GM18508 (cell line): ENCODE measurements around the gene PDE3B.
"Not testable (repeated sequence)": the region's sequence is repeated elsewhere in the genome, so short reads cannot be mapped to it uniquely, and the experiment has no call there.

Experiments used
- ATAC-seq: cut with Tn5 transposase; IDR thresholded peaks from one replicate; pipeline ENCODE4 v1.9.1; 2021; ENCODE audit warnings: moderate number of reproducible peaks; ENCODE audit not compliant: insufficient read depth, unreplicated experiment

Gene PDE3B

DNA sequence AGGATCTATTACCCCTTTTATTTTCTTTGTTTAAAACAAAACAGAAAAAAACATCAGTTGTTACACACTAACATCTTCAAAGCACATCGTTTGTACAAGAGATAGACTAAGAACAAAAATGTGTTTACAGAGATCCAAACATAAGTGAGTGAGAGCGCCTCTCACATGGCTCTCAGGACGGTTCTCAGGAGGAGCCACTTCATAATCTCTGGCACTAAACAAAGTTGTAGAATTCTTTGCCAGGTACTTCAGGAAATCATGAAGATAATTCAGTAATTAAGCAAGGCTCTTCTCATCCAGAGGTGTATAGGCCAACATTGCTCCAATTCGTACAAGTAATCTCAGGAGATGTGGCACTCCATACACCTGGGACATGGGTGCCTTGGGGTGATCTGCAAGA is 29.8 kb downstream of the PDE3B start:
- ATAC-seq, result no peak

DNA sequence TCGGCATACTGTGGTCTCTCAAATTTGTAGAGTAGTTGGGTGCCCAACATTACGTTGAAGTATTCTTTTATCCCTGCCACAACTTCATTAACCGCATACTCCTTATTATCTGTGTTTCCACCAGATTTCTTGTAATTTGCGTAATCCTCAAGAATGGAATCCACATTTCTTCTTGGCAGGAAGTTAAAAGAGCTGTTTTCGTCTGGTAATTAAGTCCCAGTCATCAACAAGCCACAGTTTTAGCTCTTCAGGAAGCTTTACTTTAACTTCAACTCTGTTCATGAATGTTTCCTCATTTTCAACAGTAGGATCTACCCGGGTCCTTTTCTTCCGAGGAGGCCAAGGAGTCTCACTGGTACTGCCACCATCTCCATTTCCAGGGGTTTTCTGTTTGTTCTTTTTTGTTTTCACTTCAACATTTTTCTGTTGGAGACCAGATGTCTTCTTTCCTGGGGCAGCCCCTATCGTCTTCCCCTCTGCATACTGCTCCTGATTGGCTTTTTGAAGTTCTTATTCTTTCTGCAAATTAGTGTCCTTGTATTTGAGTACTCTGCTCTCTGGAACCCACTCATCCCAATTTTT is 30.3 kb downstream of the PDE3B start:
- no peak for ATAC-seq

DNA sequence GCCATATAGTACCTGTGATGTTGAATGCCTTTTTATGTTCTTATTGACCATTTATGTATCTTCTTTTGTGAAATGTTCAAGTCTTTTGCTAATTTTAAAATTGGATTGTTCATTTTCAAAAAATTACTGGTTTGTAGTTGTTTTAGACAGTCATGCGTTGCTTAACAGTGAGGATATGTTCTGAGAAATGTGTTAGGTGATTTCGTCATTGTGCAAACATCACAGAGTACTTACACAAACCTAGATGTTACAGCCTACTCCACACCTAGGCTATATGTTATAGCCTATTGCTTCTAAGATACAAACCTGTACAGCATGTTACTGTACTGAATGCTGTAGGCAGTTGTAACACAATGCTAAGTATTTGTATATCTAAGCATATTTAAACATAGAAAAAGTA is 32.5 kb downstream of the PDE3B start:
- ATAC-seq, result no peak

DNA sequence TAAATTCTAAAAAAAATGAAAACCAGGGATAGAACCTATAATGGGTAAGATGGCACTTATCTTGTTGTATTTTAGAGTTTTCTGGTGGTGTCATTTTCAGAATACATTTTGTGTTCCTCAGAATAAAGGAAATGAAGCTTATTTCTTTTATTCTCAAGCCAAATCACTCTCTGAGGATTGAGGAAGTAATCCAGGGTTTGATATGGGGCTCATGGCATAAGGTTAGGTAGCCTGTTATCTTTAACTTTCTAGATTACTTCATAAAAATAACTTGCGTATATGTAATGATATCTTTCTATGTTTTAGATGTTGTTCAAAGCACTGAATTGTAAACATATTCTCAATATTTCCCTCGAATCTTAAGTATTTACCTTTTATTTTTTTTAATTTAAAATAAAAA is 33.5 kb downstream of the PDE3B start:
- ATAC-seq, result no peak

DNA sequence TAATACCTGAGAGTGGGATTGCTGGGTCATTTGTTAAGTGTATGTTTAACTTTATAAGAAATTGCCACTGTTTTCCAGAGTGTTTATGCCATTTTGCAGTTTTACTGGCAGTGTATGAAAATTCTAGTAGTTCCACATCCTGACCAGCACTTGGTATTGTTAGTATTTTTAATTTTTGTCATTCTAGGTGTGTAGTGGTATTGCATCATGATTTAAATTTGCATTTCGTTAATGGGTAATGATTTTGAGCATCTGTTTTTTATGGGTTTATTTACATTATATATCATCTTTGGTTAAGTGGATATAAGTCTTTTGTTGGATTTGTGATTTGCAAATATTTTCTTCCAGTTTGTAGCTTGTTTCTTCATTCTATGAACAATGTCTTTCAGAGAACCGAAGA is 34.7 kb downstream of the PDE3B start:
- no peak for ATAC-seq

DNA sequence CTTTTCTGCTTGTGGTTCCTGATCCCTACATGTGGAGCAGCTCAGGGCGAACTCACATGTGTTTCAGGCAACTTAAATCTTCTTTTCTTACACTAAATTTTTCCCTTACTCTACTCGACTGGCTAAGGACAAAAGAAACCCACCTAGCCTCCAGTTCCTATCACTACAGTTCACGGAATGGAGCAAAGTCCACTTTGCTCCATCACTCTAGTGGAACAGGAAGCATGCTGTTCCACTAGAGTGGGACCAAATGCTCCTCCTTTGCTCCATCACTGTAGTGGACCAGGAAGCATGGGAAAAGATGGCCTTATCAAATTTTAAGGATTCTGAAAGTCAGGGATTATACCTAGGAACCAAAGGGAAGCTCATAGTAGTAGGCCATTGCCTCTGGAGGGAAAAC is 36.1 kb downstream of the PDE3B start:
- no peak for ATAC-seq

DNA sequence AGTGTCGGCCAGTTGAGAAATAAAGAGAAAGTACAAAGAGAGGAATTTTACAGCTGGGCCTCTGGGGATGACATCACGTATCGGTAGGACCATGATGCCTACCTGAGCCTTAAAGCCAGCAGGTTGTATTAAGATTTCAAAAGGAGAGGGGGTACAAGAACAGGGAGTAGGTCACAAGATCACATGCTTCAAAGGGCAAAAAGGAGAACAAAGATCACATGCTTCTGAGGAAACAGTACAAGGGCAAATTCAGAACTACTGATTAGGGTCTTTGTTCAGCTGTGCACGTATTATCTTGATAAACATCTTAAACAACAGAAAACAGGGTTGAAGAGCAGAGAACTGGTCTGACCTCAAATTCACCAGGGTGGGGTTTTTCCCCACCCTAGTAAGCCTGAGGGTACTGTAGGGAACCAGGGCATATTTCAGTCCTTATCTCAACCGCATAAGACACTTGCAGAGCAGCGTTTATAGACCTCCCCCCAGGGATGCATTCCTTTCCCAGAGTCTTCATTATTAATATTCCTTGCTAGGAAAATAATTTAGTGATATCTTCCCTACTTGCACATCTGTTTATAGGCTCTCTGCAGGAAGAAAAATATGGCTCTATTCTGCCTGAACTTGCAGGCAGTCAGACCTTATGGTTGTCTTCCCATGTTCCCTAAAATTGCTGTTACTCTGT is 40.8 kb downstream of the PDE3B start:
- ATAC-seq, result not testable (repeated sequence)

DNA sequence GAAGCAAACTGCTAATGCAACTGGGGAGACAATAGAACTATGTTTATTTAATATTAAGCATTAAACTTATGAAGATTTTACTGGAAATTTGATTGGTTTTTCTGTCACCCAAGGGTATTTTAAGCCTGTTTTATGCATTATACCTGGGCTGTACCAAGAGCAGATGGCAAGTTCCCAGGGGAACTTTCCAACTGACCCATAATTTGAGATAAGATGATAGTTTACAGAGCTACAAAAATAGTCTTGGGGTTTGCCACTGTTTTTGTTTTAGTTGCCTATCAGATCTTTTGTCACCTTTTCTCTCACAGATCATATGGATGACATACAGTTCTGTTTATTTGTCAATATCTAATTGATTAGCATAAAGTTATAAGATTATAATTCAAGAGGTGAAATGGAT is 43.9 kb downstream of the PDE3B start:
- no peak for ATAC-seq

DNA sequence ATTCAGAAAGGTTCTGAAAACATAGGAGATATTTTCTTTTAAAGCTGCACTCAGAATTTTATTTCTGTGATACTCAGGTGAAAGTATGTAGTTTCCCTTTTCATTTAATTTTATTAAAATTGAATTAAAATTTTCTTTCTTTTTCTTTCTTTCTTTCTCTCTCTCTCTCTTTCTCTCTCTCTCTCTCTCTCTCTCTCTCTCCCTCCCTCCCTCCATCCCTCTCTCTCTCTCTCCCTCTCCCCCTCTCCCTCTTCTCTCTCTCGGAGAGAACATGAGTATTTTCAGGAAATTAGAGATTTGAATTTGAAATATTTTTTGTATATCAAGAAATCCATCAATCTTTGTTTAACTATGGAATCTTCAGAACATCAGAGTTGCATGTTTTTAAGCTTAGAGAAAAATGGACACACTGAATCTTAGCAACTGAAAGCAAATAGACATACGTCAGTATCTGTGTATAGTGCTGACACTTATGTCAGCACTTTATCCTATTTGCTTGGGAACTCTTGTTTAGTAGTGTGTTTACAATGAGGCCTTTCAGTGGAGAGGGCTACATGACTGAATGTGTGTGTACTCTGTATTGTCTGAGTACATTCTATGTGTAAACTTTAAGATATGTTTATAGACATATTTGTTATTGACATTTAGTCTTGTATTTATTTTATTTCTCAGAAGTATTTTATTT is 44.5 kb downstream of the PDE3B start:
- ATAC-seq, result no peak

DNA sequence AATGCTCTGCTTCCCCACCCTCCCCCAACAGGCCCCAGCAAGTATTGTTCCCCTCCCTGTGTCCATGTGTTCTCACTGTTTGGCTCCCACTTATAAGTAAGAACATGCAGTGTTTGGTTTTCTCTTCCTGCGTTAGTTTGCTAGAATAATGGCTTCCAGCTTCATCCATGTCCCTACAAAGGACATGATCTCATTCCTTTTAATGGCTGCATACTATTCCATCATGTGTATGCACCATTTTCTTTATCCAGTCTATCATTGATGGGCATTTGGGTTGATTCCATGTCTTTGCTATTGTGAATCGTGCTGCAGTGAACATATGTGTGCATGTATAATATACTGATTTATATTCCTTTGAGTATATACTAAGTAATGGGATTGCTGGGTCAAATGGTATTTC is 52.1 kb downstream of the PDE3B start:
- ATAC-seq, result not testable (repeated sequence)

DNA sequence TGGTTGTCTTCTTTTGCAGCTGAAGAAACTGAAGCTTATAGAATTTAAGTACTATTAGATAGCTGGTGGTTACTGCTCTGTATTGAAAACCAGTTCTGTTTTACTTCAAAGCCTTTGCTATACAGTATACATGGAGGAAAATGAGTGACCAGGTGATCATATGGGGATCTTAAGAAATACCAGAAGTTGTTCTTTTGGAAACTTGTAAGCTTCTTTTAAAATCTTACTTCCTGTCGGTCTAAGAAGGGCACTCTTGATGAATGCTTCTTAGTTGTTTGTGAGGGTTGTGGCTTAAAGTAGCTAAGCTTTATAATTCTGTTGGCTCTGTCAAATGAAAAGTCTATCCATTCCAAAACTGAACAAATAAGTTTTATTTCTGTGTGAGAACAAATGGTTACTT is 55.2 kb downstream of the PDE3B start:
- no peak for ATAC-seq

DNA sequence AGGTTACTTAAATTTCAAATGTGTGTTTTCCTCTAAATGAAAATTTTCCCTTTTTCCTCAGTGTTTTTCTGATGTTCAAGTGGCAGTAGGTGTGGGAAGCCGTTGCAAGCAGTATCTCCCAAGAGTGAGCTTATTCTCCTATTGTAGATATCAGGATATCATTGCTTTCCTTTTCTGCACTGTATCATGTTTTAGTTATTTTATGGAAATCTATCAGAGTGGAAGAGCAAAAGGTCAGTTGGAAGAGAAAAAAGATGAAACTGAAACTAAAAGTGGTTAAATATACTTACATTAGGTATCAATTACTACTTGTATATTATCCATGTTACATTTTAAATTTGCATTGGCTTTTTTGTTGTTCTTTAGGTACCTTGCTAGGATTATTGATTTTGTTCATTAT is 57.0 kb downstream of the PDE3B start:
- no peak for ATAC-seq

DNA sequence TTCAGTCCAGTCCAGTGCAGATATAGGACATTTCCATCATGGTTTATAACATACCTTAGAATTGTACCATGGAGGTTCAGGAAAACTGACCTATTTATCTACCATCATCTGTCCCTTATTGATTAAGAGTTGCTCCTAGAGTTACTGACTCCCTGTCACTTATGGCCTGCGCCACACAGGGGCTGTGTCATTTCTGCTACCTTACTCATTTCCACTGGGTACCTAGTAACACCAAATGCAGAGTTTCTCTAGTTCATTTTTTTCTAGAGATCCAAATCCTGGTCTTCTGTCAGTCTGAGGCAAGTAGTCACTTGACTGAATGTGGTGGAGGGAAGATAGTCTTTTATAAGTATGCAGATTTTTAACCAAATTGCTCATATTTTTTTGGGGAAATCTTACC is 59.2 kb downstream of the PDE3B start:
- no peak for ATAC-seq

DNA sequence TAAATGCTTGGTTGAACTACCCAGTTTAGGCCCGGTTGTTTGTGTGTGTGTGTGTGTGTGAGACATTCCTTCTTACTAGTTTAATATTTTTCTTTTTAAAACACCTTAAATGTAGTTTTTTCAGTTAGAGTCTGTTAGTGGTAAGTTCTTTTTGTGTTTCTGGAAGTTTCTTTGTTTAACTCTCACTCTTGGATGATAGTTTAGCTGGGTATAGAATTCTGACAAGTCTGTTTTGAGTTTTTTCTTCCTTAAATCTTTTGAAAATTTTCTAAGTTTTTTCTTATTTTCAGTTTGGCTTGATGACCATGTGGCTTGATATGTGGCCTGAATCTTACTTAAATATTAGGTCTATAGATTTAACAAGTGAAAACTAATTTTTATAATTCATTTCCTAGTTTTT is 60.1 kb downstream of the PDE3B start:
- ATAC-seq, result no peak

DNA sequence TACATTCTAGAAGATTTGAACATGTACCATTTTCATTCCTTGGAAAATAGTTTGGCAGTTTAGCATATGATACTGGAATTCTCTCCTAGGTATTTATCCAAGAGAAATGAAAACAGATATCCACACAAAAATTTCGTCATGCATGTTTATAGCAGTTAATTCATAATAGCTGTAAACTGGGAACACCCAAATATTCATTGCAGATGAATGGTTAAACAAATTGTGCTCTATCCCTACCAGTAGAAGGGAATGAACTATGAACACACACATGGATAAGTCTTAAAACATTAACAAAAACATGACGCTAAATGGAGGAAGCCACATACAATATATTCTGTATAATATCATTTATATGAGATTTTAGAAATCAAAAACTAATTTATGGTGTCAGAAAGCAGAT is 61.5 kb downstream of the PDE3B start:
- ATAC-seq, result no peak

DNA sequence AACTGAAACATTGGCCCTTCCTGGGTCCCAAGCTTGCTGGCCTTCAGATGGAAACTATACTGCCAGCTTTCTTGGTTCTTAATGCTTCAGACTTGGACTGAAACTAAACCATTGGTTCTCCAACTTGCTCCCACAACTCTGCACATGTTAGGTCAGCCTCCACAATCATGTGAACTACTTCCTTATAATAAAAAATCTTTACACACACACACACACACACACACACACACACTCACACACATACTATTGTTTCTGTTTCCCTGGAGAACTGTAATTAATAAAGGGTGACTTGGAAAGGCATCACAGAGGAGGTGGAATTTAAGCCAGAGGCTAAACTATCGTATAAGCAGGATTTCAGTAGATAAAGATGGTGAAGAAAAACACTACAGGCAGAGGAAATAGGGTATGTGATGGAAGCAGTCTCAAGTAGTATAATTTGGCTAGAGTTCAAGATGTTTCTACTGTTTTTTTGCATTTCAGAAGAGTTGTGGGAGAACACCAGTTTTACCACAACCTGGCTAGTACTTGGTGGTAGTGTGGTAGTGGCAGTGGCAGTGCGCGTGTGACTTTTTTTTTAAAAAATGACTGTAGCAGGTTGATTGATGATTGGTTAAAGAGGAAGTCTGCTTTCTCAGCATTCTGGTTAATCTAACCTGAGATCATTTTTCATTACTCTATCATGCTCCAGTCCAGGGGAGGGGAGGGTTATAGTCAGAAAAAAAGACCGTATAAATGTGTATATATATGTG is 70.1 kb downstream of the PDE3B start:
- ATAC-seq, result no peak

DNA sequence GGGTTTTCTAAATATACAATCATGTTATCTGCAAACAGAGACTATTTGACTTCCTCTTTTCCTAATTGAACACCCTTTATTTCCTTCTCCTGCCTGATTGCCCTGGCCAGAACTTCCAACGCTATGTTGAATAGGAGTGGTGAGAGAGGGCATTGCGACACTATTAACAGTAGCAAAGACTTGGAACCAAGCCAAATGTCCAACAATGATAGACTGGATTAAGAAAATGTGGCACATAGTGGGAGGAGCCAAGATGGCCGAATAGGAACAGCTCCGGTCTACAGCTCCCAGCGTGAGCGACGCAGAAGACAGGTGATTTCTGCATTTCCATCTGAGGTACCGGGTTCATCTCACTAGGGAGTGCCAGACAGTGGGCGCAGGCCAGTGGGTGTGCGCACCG is 72.1 kb downstream of the PDE3B start:
- not testable (repeated sequence) for ATAC-seq

DNA sequence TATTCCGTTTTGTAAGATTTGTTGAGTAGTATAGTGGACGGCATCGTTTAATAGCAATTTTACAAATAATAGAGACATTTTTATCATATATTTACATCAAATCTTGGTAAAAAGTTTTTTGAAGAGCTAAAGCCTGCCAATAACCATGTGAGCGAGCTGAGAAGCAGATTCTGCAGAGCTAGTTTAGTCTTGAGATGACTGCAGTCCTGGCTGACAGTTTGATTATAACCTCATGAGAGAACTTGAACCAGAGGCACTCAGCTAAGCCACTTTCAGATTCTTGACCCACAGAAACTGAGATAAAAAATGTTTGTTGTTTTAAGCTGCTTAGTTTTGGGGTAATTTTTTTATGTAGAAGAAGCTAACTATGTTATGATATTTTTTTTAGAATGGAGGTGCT is 78.9 kb downstream of the PDE3B start:
- no peak for ATAC-seq

DNA sequence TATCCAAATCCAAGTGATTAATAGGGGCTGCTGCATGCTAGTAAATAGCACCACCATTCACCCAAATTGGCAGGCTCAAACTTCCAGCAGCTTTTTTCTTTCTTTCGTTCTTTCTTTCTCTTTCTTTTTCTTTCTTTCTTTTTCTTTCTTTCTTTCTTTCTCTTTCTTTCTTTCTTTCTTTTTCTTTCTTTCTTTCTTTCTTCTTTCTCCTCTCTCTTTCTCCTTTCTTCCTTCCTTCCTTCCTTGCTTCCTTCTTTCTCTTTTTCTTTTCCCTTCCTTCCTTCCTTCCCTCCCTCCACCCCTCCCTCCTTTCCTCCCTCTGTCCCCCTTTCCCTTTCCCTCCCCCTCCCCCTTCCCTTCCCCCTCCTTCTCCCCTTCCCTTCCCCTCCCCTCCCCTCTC is 81.5 kb downstream of the PDE3B start:
- ATAC-seq, result no peak

DNA sequence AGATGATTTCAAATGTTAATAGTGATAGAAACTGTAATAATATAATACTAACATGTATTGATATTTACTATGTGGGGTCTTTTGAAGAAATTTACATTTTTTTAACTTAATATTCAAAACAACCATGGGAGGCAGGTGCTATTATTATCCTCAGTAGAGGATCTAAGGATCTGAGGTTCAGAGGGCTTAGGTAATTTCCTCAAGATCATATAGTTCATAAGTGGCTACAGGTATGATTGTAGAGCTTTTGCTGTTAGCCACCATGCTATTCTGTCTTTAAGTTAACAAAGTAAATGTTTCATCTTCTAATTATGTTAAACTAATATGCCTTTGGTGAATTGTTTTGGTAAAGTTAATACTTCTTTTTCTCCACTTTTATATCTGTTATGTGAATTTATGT is 83.6 kb downstream of the PDE3B start:
- no peak for ATAC-seq

DNA sequence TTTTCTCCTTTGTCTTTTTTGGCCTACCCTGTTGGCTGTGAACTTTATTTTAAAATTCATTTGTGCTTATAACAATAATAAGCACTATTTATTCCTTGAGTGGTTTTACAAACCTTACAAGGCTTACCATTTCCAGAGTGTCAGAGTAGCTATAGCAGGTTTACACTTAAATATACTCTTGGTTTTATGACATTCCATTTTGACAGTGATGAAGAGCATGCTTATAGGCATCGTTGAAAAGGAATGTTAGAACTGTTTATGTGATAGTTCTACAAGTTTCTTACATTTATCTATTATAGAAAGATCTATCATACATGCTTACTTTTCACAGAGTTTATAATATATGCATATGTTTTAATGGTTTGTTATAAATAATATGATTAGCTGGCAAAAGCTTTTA is 84.1 kb downstream of the PDE3B start:
- no peak for ATAC-seq
